OCI-LY1 (cell line): Measurements from ENCODE around the gene MED13L.

Source experiments
- H2AFZ ChIP-seq: fragments of 200-600 bp; sonication (generic), shearing (Covaris generic); 2 replicates; pipeline ENCODE4 v1.6.0; 2014; ENCODE audit warnings: antibody characterized with exemption, mild to moderate bottlenecking, low read length
- H3F3A ChIP-seq: fragments of 200-600 bp; sonication (generic), shearing (Covaris generic); 2 replicates; pipeline ENCODE4 v1.6.0; 2014; ENCODE audit warnings: mild to moderate bottlenecking, antibody characterized with exemption, low read length, moderate library complexity; ENCODE audit not compliant: insufficient read depth
- H3K27ac ChIP-seq: fragments of 200-600 bp; sonication (generic); 2 replicates; pipeline ENCODE4 v1.5.1; 2014; ENCODE audit warnings: low read length, mixed run types, mild to moderate bottlenecking, low read depth; ENCODE audit not compliant: poor library complexity, severe bottlenecking
- H3K27me3 ChIP-seq: fragments of 200-600 bp; sonication (generic); 2 replicates; pipeline ENCODE4 v1.6.0; 2014; ENCODE audit warnings: antibody characterized with exemption, mild to moderate bottlenecking, low read length, moderate library complexity; ENCODE audit not compliant: insufficient read depth
- H3K36me3 ChIP-seq: fragments of 200-600 bp; sonication (generic); 2 replicates; pipeline ENCODE4 v1.6.1; 2014; ENCODE audit warnings: mild to moderate bottlenecking, antibody characterized with exemption, low read length, moderate library complexity, mixed read lengths; ENCODE audit not compliant: insufficient read depth
- H3K4me1 ChIP-seq: fragments of 200-600 bp; sonication (generic); 2 replicates; pipeline ENCODE4 v1.5.1; 2014; ENCODE audit warnings: mild to moderate bottlenecking, low read length, moderate library complexity; ENCODE audit not compliant: insufficient read depth, severe bottlenecking
- H3K4me2 ChIP-seq: fragments of 200-600 bp; sonication (generic), shearing (Covaris generic); 2 replicates; pipeline ENCODE4 v1.6.1; 2014; ENCODE audit warnings: low read length
- H3K4me3 ChIP-seq: fragments of 200-600 bp; sonication (generic); 2 replicates; pipeline ENCODE4 v1.5.1; 2014; ENCODE audit warnings: low read length, low read depth, mild to moderate bottlenecking, mixed read lengths; ENCODE audit not compliant: poor library complexity, severe bottlenecking
- H3K79me2 ChIP-seq: fragments of 200-600 bp; shearing (Covaris generic); 2 replicates; pipeline ENCODE4 v1.6.1; 2016; ENCODE audit warnings: mixed run types, low read length, mixed read lengths; ENCODE audit not compliant: insufficient read depth
- H3K9ac ChIP-seq: fragments of 200-600 bp; sonication (generic), shearing (Covaris generic); 2 replicates; pipeline ENCODE4 v1.6.1; 2014; ENCODE audit warnings: mild to moderate bottlenecking, low read length, mixed read lengths
- H3K9me2 ChIP-seq: fragments of 200-600 bp; sonication (generic), shearing (Covaris generic); 2 replicates; pipeline ENCODE4 v1.6.1; 2014; ENCODE audit warnings: low read depth, mild to moderate bottlenecking, low read length, mixed read lengths
- H3K9me3 ChIP-seq: fragments of 200-600 bp; shearing (Covaris generic); 2 replicates; pipeline ENCODE4 v1.6.1; 2014; ENCODE audit warnings: low read length, mixed read lengths
- H4K20me1 ChIP-seq: fragments of 200-600 bp; sonication (generic), shearing (Covaris generic); 2 replicates; pipeline ENCODE4 v1.6.0; 2016; ENCODE audit warnings: mild to moderate bottlenecking, low read length; ENCODE audit not compliant: insufficient read depth
- EZH2 ChIP-seq: fragments of 200-600 bp; sonication (generic), shearing (Covaris generic); IDR thresholded peaks from 2 replicates; pipeline ENCODE4 v1.8.0; 2017; ENCODE audit warnings: borderline replicate concordance, mixed run types, mild to moderate bottlenecking, antibody characterized with exemption, low read length, moderate library complexity, mixed read lengths
- TF ChIP-seq, protein P1 (sequence below): fragments of 200-600 bp; sonication (generic), shearing (Covaris generic); IDR thresholded peaks from 2 replicates; pipeline ENCODE4 v1.5.1; 2017; ENCODE audit warnings: mild to moderate bottlenecking, antibody characterized with exemption, low read length, moderate library complexity, mixed read lengths

Gene MED13L

DNA sequence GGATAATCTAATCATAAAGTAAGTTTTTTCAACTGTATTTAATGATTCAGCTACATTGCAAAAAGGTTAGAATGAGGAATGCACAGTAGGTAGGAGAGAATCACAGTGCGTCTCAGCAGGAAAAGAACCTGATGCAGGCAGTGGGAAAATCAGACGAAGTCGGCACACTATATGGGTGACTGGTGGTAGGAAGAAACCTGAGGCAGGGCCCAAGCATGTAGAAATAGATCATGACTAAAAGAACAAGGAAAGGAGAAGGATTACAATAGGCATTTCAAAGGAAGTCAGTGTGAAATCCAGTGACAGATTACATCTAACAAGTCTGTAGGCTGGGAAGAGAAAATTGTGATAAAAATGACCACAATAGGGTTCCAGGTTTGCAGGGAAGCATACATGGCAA, 267.0 kb downstream of the MED13L start:
- no peaks in the 10 kb centered on the region for H3K9me2 ChIP-seq
- no peak overlapping the region for H3K27ac ChIP-seq
- no peaks in the 10 kb centered on the region for H3K9me3 ChIP-seq
- no peaks in the 10 kb centered on the region for H3F3A ChIP-seq
- H3K36me3 ChIP-seq: peaks cover 20% of the 10 kb centered on the region
- H3K4me1 ChIP-seq: no peaks in the 10 kb centered on the region
- no peak overlapping the region for H3K4me2 ChIP-seq
- H3K27me3 ChIP-seq: no peaks in the 10 kb centered on the region
- H3K79me2 ChIP-seq: no peaks in the 10 kb centered on the region
- no peaks in the 10 kb centered on the region for H4K20me1 ChIP-seq
- TF ChIP-seq EZH2: no peak
- TF ChIP-seq, protein P1, sequence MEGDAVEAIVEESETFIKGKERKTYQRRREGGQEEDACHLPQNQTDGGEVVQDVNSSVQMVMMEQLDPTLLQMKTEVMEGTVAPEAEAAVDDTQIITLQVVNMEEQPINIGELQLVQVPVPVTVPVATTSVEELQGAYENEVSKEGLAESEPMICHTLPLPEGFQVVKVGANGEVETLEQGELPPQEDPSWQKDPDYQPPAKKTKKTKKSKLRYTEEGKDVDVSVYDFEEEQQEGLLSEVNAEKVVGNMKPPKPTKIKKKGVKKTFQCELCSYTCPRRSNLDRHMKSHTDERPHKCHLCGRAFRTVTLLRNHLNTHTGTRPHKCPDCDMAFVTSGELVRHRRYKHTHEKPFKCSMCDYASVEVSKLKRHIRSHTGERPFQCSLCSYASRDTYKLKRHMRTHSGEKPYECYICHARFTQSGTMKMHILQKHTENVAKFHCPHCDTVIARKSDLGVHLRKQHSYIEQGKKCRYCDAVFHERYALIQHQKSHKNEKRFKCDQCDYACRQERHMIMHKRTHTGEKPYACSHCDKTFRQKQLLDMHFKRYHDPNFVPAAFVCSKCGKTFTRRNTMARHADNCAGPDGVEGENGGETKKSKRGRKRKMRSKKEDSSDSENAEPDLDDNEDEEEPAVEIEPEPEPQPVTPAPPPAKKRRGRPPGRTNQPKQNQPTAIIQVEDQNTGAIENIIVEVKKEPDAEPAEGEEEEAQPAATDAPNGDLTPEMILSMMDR: no peak
- H3K9ac ChIP-seq: no peak overlapping the region
- no peak overlapping the region for H2AFZ ChIP-seq
- no peak overlapping the region for H3K4me3 ChIP-seq

DNA sequence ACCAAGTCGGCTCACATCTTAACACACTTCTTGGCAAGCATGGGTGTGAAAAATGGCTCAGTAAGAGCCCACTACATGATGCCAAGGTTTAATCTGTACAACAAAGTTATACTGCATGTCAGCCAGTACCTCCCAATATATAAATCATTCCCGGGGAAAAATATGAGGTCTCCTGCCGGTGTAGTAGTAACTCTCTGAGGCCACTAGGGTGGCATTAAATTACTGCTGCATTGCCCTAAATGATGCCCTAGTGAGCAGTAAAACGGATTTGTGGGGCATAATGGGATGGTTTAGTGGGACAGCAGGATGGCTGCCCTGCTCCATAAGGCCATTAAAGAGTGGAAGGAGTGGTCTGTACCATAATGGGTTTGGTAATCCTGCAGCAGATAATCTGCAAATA, 267.7 kb downstream of the MED13L start:
- H3K4me3 ChIP-seq: no peak overlapping the region
- H3K79me2 ChIP-seq: no peaks in the 10 kb centered on the region
- H3K36me3 ChIP-seq: peaks cover 21% of the 10 kb centered on the region
- H3K4me2 ChIP-seq: no peak overlapping the region
- H3K4me1 ChIP-seq: no peaks in the 10 kb centered on the region
- H3K9me3 ChIP-seq: no peaks in the 10 kb centered on the region
- no peaks in the 10 kb centered on the region for H3K9me2 ChIP-seq
- no peaks in the 10 kb centered on the region for H4K20me1 ChIP-seq
- H3K9ac ChIP-seq: no peak overlapping the region
- H3K27ac ChIP-seq: no peak overlapping the region
- no peaks in the 10 kb centered on the region for H3F3A ChIP-seq
- TF ChIP-seq, protein P1: peak; percentile 35; the same call in 1 of the 2 replicates
- no peak for TF ChIP-seq EZH2
- H3K27me3 ChIP-seq: no peaks in the 10 kb centered on the region
- H2AFZ ChIP-seq: no peak overlapping the region

DNA sequence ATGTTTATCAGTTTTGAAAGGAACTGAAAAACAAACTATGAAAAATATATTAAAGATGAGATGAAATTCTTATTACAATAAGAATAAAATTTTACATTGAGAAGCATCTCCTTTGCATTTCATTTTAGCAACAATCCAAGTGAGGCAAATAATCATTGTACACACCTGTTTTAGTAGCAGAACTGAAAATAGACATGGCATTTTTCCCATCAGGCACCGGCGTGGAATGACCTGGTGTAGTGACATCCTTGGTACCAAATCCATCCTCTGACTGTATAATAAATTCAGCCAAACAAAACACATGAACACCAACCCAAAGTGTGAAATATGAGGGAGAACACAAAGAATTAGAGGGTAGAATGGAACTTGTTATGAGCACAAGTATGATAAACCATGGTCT, 271.4 kb downstream of the MED13L start:
- H3K79me2 ChIP-seq: no peaks in the 10 kb centered on the region
- H3K4me3 ChIP-seq: no peak overlapping the region
- no peaks in the 10 kb centered on the region for H3F3A ChIP-seq
- H2AFZ ChIP-seq: no peak overlapping the region
- H3K27ac ChIP-seq: no peak overlapping the region
- no peaks in the 10 kb centered on the region for H3K9me3 ChIP-seq
- TF ChIP-seq EZH2: no peak
- TF ChIP-seq, protein P1: no peak
- H3K9ac ChIP-seq: no peak overlapping the region
- H3K27me3 ChIP-seq: no peaks in the 10 kb centered on the region
- H3K9me2 ChIP-seq: no peaks in the 10 kb centered on the region
- H4K20me1 ChIP-seq: no peaks in the 10 kb centered on the region
- peaks cover 14% of the 10 kb centered on the region; the same call in 1 of the 2 replicates for H3K36me3 ChIP-seq
- no peaks in the 10 kb centered on the region for H3K4me1 ChIP-seq
- H3K4me2 ChIP-seq: no peak overlapping the region
